ENCODE measurements around the gene SRGAP3.

SRGAP3 gene

DNA sequence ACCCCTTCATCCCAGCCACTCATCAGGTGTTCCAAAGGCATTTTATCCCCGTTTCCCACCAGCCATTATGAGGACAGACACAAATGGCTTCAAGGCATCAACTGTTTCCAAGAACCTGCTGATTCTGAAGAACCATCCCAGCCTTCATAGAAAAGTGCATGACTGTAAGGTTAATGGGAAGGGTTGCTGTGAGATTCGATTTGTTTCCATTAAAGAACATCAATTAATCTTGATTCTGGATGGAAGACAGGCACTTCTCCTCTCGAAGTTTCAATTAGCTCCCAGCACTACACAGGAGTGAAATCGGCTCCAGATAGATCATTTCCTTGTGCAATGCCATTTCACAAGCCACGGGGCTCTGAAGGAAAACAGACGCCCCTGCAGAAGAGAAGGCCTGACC, 25.8 kb downstream of the SRGAP3 start:
- DNase-seq, result no peak

DNA sequence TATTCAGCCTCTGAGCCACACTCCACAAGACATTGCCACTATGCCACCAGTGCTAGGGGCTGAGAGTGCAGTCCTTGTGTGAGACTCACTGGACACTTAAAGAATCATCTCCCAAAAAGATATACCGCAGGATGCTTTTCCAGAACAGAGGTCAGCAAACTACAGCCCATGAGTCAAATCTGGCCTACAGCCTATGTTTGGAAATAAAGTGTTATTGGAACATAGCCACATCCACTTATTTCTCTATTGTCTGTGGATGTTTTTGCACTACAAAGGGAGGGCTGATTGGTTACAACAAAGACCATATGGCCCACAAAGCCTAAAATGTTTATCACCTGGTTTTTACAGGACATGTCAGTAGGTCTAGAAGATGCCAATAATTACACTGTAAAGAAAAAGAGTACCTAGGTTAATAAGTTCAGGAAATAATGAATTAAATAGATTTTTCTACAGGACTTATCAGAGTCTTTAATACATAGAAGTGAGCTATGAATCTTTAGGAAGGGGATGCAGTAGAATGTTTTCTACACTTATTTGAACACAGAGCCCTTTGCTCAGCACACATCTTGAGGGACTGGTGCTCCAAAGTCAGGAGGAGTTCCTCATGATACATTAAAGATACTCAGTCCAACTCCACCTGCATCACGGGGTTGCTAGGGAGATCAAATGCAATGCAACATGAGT, 26.3 kb downstream of the SRGAP3 start:
- no peak for DNase-seq

DNA sequence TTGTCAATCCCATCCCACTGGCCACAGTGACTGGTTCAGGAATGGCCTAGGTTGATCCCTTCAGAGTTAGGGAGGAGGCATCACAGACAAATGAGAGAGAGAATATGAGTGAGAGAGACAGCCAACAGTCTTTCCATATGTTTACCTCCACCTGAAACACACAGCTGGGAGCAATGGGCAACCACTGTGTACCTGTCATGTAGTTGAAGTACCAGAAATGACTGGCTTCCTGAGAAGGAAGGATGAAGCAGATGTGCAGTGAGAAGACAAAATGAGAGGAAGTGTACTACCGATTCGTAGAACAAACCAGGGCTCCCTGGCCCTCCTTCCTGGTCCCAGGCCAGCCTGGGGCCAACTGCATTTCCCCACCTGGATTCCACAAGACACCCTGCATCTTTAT, 27.4 kb downstream of the SRGAP3 start:
- DNase-seq, result peak; percentile 48

DNA sequence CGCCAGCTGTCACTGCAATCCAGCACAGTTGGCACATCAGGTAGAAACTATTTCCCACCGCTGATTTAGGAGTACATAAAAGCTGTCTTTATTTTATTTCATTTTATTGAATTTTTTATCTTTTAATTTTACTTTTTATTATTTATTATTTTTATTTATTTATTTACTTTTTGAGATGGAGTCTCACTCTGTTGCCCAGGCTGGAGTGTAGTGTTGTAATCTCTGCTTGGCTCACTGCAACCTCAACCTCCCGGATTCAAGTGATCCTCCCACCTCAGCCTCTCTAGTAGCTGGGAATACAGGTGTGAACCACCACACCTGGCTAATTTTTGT, 31.0 kb downstream of the SRGAP3 start:
- DNase-seq, result no peak

DNA sequence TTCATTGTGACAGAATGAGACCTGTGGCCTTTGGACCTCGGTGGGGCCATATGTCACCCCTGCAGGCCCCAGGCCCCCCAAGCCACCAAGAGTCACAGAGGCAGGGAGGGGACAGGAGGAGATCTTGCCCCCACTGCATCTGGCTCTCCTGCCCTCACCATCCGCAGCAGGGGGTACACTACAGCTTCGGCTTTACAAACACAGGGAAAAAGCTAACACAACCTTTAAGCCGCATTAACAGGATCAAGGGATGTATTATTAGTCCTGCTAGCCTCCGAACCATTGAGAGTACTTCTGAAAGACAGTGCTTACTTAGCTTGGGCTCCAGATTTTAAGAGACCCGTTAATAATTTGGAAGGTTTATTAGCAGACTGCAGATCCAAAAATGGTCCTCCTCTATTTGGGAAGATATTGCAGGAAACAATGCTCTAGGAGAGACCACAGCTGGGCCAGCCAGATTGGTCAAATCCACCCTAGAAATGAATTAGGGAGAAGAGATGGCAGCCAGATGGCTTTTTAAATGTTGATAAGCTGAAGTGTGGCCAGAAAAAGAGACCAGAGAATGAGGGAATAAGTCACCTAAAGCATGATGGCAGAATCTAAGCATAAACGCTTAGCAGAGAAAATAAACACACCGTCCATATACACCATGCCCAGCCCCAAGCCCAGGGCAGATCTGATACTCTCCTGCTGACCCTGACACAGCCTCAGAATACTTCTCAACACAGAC, 31.5 kb downstream of the SRGAP3 start:
- DNase-seq, result no peak

DNA sequence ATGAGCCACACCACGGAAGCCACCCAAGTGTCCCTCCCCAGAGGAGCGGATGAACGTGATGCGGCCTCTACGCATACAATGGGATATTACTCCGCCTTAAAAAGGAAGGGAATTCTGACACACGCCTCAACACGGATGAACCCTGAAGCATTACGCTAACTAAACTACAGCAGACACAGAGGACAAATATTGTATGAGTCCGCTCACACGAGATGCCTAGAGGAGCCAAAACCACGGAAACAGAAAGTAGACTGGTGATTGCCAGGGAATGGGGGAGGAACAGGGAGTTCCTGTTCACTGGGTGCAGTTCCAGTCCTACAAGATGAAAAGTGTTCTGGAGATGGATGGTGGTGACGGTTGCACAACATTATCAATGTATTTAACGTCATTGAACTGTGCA, 32.7 kb downstream of the SRGAP3 start:
- DNase-seq, result no peak

DNA sequence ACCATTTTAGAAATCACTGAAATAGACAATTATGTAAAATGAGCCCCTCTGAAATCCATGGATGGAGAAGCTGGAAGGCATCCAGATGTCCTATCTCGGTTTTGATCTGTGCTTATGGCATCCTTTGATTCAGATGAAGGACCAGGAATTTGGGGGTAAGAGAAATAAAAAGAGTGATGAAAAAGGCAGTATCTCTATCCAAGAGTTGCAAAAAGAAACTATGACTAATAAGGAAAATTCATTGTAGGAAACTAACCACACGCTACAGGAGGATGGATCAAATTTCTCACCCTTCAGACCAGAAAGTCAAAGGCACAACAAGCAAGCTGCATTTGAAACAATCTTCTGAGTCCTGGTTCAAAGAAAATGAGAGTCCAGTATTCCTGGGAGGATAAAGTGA, 34.8 kb downstream of the SRGAP3 start:
- DNase-seq, result no peak

DNA sequence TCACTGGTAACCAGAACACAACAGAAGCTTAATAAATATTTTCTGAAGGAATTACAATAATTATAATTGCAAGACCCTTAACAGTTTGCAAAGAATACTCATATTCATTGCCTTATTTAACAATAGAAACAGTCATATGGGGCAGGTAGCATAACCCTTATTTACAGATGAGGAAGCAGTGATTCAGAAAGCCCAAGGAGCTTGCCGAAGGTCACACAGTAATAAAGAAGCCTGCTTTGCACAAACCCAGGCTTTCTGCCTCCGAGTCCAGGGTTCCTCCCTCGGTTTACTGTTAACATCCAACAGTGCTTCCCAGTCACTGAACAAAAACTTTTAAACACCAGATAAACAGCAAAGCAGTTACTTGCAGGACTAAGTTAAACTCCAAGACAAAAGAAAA, 35.3 kb downstream of the SRGAP3 start:
- DNase-seq, result no peak

DNA sequence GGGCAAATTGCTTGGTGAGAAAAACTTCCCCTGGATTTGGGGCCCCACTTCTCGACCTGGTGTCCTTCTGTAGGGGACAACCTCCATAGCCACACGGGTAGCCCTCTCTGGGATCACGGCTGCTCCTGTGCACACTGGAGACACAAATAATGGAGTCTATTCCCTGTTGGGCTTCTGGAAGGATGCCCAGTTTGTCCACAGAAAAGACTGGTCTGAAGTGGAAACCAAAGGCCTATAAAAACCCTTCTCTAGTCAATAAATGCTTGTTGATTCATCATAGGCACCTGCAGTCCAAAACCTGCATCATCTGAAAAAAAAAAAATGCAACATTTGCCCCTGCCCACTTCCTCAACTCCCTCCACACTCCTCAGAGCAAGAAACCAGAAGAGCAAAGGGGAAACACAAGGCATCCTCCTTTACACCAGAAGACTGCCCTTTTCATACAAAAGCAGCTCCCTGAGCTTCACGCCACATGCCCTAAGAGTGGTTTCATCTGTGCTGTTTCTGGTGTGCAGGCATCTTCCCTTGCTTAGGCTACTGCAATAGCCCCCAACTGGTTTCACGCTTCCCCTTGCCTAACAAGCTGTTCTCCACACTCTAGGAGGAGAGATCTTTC, 36.3 kb downstream of the SRGAP3 start:
- peak; percentile 90 for DNase-seq

DNA sequence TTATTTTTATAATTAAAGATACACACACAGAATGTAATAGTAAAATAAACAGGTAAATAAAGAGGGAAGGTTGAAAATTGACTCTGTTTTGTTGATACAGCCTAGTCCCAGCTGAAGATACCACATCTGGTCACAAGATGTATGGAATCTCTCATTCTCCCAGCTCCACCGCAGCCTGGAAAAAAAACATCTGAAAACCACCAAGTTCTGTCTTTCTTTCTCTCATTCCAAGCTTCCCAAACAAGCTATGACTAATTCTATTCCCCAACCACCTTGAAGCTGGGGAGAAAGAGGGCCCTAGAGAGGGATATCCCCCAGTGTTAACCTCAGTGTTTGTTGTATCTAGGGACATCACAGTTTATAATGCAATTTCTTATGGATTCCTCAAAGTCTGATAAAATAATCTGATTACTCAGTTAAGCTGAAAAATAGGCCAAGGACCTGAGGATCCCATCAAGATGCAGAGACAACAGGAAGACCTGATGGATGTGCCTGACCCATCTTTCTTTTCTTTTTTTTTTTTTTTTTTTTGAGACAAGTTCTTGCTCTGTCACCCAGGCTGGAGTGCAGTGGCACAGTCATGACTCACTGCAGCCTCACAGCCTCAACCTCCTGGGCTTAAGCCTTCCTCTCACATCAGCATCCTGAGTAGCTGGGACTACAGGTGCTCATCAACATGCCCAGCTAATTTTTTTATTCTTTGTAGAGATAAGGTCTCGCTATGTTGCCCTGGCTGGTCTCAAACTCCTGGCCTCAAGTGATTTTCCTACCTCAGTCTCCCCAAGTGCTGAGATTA, 38.1 kb downstream of the SRGAP3 start:
- DNase-seq, result no peak

DNA sequence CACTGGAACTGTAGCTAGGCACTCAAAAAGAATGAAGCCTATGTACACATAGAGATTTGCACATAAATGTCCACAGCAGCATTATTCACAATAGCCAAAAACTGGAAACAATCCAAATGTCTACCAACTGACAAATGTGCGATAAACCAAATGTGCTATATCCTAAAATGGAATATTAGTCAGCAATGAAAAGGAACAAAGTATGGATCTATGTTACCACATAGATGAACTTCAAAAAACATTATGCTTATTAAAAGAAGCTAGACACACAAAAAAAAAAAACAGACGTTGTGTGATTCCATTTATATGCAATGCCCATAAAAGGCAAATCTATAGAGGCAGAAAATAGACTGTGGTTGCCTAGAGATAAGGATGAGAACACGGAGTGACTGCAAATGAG, 39.7 kb downstream of the SRGAP3 start:
- no peak for DNase-seq

DNA sequence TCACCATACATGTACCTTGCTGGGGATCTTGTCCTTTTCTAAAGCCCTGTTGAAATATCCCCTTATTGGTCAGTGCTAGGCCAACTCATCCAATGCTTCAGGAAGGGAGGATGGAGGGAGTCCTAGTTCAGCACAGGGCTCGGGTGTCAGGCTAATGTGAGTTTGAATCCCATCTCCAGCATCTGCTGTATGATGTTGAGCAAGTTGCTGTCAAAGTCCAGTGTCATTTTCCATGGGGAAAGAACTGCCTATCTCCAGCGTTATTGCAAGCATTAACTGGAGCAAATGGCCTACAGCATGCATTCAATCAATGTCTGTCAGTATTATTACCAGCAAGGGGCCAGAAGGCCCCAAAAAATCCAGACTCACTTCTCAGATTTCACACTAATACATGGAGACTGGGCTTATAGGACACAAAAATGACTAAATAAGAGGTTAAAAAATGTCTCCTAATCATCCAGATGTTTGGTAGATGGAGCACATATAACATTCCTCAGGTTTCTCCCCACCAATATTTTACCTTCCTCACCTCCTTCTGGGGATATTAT, 40.8 kb downstream of the SRGAP3 start:
- DNase-seq, result no peak

DNA sequence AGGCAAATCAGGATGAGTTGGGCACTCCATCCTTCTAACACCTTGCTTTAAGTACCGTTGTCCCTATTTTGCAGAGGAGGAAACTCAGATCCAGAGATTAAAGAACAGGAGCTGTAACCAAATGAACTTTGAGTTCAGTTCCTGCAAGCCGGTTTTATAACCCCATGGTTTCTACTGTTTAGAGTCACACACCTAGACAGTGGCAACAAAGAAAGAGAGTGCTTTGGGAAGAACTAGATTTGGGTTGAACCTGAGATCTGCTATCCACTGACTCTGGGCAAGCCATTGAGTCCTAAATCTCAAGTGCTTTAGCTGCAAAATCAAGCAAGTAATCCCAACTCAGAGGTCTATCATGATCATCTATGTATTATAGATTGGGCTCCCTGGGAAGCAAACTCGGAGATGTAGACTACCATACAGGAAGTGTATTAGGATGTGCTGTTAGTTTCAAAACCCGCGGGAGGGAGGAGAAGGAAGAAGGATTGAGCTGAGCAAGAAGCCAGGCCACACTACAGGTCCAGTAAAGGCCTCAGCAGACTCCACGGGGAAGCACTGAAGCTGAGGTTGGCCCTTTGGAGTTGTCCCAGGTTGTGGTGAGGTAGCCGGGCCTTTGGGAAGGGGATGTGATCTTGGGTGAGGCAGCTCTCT, 42.2 kb downstream of the SRGAP3 start:
- no peak for DNase-seq

DNA sequence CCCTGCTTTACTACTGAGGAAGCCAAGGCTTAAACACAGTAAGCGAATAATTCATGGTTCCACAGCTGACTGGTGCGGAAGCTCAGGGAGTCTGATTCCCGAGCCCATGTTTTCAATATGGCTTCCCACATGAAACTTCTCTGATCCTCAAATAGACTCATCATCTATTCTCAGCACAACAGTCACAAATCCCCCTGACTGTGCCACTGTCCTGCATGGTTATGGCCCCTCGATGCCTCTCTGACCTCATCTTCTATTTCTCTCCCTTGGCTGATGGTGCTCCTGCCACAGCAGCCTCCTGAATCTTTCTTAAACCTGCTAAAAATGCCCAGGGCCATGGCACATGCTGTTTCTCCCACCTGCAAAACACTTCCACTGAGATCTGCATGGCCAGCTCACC, 43.2 kb downstream of the SRGAP3 start:
- no peak for DNase-seq

DNA sequence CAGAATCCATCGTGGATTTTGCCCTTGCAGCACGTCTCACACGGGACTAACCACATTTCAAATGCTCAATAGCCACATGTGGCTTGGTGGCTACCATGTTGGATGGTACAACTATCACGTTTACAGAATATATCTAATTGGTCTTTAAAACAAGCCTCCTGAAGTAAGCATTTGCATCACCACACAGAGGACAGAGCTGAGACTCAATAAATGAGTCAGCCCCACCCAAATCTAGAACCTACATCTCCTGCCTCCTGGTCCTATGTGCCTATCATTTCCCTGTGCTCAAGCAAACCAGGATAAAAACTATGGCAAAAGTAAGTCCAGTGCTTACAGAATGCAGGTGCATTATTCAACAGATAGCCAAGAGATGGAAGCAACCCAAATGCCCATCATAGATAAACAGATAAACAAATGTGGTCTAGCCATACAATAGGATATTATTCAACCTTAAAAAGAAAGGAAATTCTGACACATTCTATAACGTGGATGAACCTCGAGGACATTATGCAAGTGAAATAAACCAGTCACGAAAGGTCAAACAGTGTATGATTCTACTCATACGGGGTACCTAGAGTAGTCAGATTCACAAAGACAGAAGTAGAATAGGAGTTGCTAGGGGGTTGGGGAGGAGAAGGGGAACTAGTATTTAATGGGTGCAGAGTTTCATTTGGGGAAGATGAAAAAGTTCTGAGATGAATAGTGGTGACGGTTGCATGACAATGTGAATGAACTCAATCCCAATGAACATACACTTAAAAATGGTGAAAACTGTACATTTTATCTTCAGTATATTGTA, 43.9 kb downstream of the SRGAP3 start:
- DNase-seq, result no peak

DNA sequence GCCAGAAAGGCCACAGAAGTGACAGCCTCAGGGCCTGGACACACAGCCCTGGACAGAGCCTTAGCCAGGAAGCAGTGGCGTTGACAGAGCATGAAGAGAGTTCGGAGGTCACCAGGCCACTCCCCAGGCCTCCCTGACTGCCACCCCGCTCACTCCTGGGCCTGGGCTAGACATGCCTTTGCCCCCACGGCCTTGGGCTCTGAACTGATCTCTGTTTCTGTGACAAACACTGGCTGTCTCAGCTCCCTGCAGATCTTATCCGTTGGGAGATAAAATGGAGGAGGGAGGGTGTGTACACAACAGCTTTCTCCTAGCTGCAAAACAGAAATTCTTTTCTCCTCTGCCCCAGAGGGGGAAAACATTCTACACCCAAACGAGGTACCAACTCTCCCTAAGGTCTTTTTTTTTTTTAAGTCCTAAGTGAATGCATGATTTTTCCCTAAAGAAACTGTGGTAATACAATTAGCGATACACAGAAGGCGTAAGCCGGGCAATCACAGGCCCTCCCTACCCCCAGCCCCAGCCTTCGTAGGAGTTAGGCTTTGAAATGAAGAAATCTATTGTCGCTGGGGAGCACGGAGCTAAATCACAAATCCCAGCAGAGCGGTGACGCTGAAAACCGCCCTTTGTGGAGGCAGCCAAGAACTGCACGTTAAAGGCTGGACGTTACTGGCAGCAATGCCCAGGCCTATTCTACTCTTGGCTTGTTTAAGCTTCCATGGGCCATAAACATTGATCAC, 45.0 kb downstream of the SRGAP3 start:
- DNase-seq, result no peak

DNA sequence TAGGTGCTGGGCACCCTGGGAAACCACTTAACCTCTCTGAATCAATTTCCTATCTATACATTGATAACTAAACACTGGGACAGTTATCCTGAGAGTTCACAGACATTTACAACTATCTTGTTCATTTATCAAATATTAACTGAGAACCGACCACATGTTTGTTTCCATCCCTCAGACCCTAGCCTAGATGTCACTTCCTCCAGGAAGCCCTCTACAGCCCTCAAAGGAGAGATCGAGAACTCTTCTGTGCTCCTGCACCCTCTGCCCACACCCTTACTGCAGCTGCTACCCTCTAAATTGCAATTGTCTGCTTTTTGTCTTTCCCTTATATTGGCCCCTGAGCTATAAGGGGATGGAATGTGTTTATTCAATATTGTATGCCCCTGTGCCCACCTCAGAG, 46.1 kb downstream of the SRGAP3 start:
- no peak for DNase-seq

DNA sequence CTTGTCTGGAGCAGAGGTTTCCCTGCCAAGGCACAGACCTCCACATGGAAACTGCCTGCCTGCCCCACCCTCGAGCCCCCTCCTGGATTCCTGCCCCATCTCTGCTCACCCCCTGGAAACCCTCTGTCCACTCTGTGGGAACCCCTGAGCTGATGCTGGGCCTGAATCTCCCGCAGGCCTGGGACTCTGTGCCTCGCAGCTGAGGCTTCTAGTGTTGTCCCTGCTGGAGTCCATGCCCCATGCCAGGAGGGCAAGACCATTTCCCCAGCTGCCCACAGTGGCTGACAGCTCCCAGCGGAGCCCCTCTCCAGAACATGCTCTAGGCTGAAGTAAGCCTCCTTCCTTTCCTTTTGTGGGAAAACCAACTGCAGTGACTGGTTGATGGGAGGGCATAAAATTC, 46.9 kb downstream of the SRGAP3 start:
- no peak for DNase-seq

DNA sequence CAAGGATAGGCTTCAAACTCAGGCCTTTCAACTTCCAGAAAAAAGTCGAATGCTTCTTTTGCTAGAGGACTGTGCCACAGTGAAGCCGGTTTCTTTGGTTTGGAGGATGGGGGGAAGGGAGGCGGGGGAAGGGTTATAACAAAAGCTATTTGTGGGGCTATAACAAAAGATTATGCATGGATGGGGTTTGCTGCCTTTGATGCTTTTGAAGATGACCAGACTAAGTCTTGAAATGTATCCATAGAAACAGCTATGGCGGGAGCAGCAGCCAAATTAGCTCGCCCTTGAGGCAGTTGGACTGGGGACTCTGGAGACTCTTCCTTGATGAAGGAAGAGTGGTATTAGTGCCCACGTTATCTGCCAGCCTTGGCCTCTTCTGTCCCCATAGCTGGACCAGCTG, 47.5 kb downstream of the SRGAP3 start:
- DNase-seq, result no peak

DNA sequence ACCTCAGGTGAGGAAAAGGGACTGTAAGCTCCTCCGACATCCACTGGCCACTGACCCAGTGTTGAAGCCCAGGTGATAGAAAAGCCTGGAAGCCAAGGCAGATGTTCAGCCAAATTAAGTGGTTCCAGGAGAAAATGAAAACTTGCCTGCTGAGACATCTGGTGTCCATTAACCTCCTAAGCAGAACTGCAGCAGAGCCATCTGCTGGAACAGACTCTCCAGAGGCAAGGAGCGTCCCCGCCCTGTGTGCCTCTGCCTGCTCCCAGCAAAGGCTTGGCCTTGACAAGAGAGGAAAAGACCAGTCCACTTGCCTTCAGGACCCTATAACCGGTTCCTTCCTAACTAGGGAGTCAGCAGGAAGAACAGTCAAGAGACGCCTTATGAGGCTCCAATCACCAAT, 48.2 kb downstream of the SRGAP3 start:
- no peak for DNase-seq

DNA sequence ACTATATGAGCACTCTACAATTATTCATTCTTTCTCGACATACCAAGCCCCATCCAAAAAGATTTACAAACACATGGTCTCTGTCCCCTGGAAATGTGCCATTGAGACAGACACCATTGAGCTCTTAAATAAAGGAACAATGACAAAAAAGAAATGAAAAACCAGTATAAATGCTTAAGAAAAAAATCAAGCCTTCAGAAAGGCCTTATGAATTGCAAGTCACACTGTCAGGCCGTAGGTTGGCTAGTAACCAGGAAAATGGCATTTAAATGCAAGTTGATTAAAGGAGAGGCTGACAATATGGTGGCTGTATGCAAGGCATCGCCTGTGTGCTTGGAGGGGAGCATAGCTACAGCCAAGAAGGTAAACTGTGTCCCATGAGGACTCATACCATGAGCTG, 49.7 kb downstream of the SRGAP3 start:
- DNase-seq, result no peak
